Upper lobe of left lung (tissue), 4 donors: Measurements from ENCODE around the gene KLHL40.

ENCODE experiments used
- POLR2A ChIP-seq, 4 donors: fragments of 450-650 bp; IDR thresholded peaks; one replicate each; pipeline ENCODE4 v1.5.1; 2016 to 2017; ENCODE audit warnings: antibody characterized with exemption in 4 of 4, mild to moderate bottlenecking in 2 of 4
- POLR2AphosphoS5 ChIP-seq, 2 donors: sonication (generic); formaldehyde crosslinking; IDR thresholded peaks; one replicate each; pipeline ENCODE4 v1.5.1; 2017; ENCODE audit warnings: antibody characterized with exemption in 2 of 2
- TF ChIP-seq, protein P1 (sequence below), 6 experiments: fragments of 450-650 bp in 4 of 6; fragments of 200-600 bp in 2 of 6; sonication (generic) in 2 of 6; IDR thresholded peaks; one replicate each; pipeline ENCODE4 v1.5.1; 2016 to 2019; ENCODE audit warnings: antibody characterized with exemption in 6 of 6

DNA sequence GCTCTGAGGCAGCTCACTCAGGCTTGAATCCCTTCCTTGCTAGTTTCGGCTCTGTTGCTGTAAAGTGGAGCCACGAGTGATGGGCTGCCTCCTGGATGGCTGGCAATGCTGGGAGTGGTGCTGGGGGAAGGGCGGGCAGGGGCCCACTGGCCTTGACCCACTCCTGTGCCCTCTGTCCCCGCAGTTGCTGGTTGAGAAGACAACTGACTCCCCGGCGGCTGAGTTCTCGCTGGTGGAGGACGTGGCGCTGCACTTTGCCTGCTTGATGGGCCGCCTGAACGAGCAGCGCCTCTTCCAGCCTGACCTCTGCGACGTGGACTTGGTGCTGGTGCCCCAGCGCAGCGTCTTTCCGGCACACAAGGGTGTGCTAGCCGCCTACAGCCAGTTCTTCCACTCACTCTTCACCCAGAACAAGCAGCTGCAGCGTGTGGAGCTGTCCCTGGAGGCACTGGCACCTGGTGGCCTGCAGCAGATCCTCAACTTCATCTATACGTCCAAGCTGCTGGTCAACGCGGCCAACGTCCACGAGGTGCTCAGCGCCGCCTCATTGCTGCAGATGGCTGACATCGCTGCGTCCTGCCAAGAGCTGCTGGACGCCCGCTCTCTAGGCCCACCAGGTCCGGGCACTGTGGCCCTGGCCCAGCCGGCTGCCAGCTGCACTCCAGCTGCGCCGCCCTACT is 27.1 kb upstream of the KLHL40 start:
- TF ChIP-seq, protein P1, sequence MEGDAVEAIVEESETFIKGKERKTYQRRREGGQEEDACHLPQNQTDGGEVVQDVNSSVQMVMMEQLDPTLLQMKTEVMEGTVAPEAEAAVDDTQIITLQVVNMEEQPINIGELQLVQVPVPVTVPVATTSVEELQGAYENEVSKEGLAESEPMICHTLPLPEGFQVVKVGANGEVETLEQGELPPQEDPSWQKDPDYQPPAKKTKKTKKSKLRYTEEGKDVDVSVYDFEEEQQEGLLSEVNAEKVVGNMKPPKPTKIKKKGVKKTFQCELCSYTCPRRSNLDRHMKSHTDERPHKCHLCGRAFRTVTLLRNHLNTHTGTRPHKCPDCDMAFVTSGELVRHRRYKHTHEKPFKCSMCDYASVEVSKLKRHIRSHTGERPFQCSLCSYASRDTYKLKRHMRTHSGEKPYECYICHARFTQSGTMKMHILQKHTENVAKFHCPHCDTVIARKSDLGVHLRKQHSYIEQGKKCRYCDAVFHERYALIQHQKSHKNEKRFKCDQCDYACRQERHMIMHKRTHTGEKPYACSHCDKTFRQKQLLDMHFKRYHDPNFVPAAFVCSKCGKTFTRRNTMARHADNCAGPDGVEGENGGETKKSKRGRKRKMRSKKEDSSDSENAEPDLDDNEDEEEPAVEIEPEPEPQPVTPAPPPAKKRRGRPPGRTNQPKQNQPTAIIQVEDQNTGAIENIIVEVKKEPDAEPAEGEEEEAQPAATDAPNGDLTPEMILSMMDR (IDR thresholded peaks at IDR 0.05), result no peak
- no peak for TF ChIP-seq POLR2A (IDR thresholded peaks at IDR 0.05)
- TF ChIP-seq POLR2AphosphoS5 (IDR thresholded peaks at IDR 0.05), result no peak
